HepG2 (cell line): ENCODE data around the gene DLG2.

ENCODE experiments used
- CEBPZ ChIP-seq: IDR thresholded peaks from 2 replicates; pipeline ENCODE4 v1.6.1; 2012; ENCODE audit warnings: low read length, improper control_type of control experiment
- FOXJ3 ChIP-seq: sonication (generic); formaldehyde crosslinking; IDR thresholded peaks from 2 replicates; pipeline ENCODE4 v1.4.0; 2020; ENCODE audit warnings: missing genetic modification reagents, mild to moderate bottlenecking, borderline replicate concordance
- JUN ChIP-seq: sonication (generic); formaldehyde crosslinking; IDR thresholded peaks from 2 replicates; pipeline ENCODE4 v1.4.0; 2020; ENCODE audit warnings: mild to moderate bottlenecking, missing genetic modification reagents
- MAFF ChIP-seq: IDR thresholded peaks from 2 replicates; pipeline ENCODE4 v1.6.1; 2011; ENCODE audit warnings: low read depth, low read length, improper control_type of control experiment
- POLR2A ChIP-seq, 2 experiments: IDR thresholded peaks; 2 replicates each; pipeline ENCODE4 v1.6.1; 2011; ENCODE audit warnings: low read depth in 2 of 2, low read length in 2 of 2, mild to moderate bottlenecking in 1 of 2, moderate library complexity in 1 of 2; ENCODE audit not compliant: insufficient read depth in 1 of 2
- SALL2 ChIP-seq: sonication (generic); formaldehyde crosslinking; IDR thresholded peaks from 2 replicates; pipeline ENCODE4 v1.8.1; 2023; ENCODE audit warnings: mild to moderate bottlenecking, missing genetic modification reagents, inconsistent platforms
- TCF7 ChIP-seq: sonication (generic); IDR thresholded peaks from 2 replicates; pipeline ENCODE4 v1.6.1; 2016; ENCODE audit warnings: antibody characterized with exemption, low read depth
- ZKSCAN1 ChIP-seq: fragments of 150-350 bp; IDR thresholded peaks from 2 replicates; pipeline ENCODE4 v1.6.1; 2014; ENCODE audit warnings: low read length

GRCh38 chr11:85045716-85046115, 581.4 kb downstream of the DLG2 start:
- TF ChIP-seq FOXJ3 (no peak), MAFF (no peak), POLR2A (IDR thresholded peaks at IDR 0.05; ENCODE audit: insufficient read depth in 1 of 2, low read depth in 2 of 2, low read length in 2 of 2) (no peak), JUN (CRISPR knock-in tag) (no peak), ZKSCAN1 (no peak), TCF7 (no peak), SALL2 (no peak), CEBPZ (no peak)
